Measurements from ENCODE around the gene NAT14. TPM values are rescaled to one million over a fixed set of nuclear protein-coding genes. Genes with fewer than 3 reads are reported as not detected.

Gene NAT14
- total RNA-seq, 1 experiment from 2014 or later = 55.3 TPM

DNA sequence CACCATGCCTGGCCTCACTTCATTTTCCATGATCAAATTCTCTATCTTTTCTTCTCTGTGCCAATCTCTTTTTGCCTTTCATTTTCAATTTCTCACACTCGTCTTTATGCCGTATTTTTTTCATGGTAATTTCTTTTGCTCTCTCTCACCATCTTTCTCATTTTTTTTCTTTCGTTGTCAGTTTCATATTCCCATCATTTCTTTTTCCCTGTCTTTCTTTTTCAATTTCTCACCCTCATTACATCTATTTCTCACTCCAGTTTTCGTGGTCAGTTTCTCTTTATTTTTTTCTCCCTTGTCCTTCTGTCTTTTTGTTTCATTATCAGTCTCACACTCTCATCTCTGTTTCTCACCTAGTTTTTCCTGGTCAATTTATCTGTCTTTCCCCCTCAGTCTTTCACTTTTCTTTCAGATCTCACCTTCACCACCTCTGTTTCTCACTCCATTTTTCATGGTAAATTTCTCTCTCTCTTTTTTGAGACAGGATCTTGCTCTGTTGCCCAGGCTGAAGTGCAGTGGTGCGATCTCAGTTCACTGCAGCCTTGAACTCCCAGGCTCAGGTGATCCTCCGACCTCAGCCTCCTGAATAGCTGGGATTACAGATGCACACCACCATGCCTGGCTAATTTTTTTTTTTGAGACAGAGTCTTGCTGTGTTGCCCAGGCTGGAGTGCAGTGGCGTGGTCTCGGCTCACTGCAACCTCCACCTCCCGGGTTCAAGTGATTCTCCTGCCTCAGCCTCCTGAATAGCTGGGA lies 17.4 kb downstream of the NAT14 start:
- Histone ChIP-seq H3K79me2 (ENCODE audit: insufficient read depth, low read length) (no peaks in the 10 kb centered on the region), H3K27ac (ENCODE audit: low read depth, low read length) (no peak overlapping the region), H3K9me2 (ENCODE audit: insufficient read depth) (no peaks in the 10 kb centered on the region), H2AFZ (ENCODE audit: low read depth, low read length, poor library complexity, severe bottlenecking) (no peak overlapping the region), H3K4me1 (ENCODE audit: control insufficient read depth in 1 of 2, insufficient read depth in 2 of 2, low read length in 2 of 2) (peaks cover 0 to 4% of the 10 kb centered on the region in 2 experiments; a peak in 1 of 4 replicates), H3K27me3 (ENCODE audit: insufficient read depth, low read length) (no peaks in the 10 kb centered on the region), H4K20me1 (ENCODE audit: insufficient read depth) (no peaks in the 10 kb centered on the region), H3K36me3 (ENCODE audit: control insufficient read depth in 1 of 2, insufficient read depth in 2 of 2, low read length in 2 of 2) (no peaks in the 10 kb centered on the region), H3K9ac (ENCODE audit: low read length) (no peak overlapping the region), H3K4me3 (replicated peaks in 1 of 2; ENCODE audit: low read depth in 1 of 2, low read length in 2 of 2) (no peak overlapping the region), H3K4me2 (ENCODE audit: low read length) (no peak overlapping the region), H3K9me3 (ENCODE audit: control insufficient read depth in 1 of 2, insufficient read depth in 1 of 2, low read depth in 1 of 2, low read length in 2 of 2) (no peaks in the 10 kb centered on the region)
- DNase-seq (ENCODE audit: low read depth, low spot score) = no peak
- ChIA-PET POLR2A (no interaction called here), CTCF (no interaction called here), RAD21 (ENCODE audit: low non-redundant PET in 1 of 2, low total read pairs in 2 of 2, uncharacterized antibody in 2 of 2, unreplicated experiment in 2 of 2) (no interaction called here)
- ATAC-seq = no peak
- intact Hi-C loops (cut with micrococcal nuclease) = no loop called here
- no TSS peak for BruUV-seq (replicated peaks)
- TF ChIP-seq FOSL1 (IDR thresholded peaks at IDR 0.05; ENCODE audit: low read depth) (no peak), JUND (IDR thresholded peaks at IDR 0.05) (no peak)

DNA sequence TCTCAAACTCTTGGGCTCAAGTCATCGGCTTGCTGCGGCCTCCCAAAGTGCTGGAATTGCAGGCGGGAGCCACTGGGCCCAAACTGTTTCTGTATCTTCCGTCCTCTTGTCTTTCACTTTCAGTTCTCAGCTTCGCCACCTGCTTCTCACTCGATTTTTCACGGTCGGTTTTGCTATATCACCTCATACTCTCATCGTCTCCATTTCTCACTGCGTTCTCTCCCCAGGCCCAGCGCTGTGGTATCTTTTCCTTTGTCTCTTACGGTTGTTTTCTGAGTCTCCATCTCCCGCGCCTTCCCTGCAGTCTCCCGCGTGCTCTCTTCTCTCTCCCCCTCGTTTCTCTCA lies 18.1 kb downstream of the NAT14 start:
- H4K20me1 ChIP-seq (ENCODE audit: insufficient read depth) = no peaks in the 10 kb centered on the region
- no TSS peak for BruUV-seq (replicated peaks)
- intact Hi-C loops (cut with micrococcal nuclease) = no loop called here
- no peak overlapping the region for H3K9ac ChIP-seq (ENCODE audit: low read length)
- no peaks in the 10 kb centered on the region for H3K36me3 ChIP-seq (ENCODE audit: control insufficient read depth in 1 of 2, insufficient read depth in 2 of 2, low read length in 2 of 2)
- TF ChIP-seq CEBPB (IDR thresholded peaks at IDR 0.05; ENCODE audit: low read depth) (no peak), FOSL1 (IDR thresholded peaks at IDR 0.05; ENCODE audit: low read depth) (no peak), JUND (IDR thresholded peaks at IDR 0.05) (no peak), YY1 (IDR thresholded peaks at IDR 0.05; ENCODE audit: extremely low read depth, insufficient replicate concordance, low read depth, low read length) (no peak), SP1 (IDR thresholded peaks at IDR 0.05; ENCODE audit: low read depth) (no peak), RAD21 (IDR thresholded peaks at IDR 0.05; ENCODE audit: low read depth) (no peak), EZH2 (IDR thresholded peaks at IDR 0.05) (no peak)
- TF ChIP-seq, protein P1, sequence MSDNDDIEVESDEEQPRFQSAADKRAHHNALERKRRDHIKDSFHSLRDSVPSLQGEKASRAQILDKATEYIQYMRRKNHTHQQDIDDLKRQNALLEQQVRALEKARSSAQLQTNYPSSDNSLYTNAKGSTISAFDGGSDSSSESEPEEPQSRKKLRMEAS (IDR thresholded peaks at IDR 0.05) = no peak
- TF ChIP-seq, protein P2, sequence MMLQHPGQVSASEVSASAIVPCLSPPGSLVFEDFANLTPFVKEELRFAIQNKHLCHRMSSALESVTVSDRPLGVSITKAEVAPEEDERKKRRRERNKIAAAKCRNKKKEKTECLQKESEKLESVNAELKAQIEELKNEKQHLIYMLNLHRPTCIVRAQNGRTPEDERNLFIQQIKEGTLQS (IDR thresholded peaks at IDR 0.05) = no peak
- TF ChIP-seq, protein P3, sequence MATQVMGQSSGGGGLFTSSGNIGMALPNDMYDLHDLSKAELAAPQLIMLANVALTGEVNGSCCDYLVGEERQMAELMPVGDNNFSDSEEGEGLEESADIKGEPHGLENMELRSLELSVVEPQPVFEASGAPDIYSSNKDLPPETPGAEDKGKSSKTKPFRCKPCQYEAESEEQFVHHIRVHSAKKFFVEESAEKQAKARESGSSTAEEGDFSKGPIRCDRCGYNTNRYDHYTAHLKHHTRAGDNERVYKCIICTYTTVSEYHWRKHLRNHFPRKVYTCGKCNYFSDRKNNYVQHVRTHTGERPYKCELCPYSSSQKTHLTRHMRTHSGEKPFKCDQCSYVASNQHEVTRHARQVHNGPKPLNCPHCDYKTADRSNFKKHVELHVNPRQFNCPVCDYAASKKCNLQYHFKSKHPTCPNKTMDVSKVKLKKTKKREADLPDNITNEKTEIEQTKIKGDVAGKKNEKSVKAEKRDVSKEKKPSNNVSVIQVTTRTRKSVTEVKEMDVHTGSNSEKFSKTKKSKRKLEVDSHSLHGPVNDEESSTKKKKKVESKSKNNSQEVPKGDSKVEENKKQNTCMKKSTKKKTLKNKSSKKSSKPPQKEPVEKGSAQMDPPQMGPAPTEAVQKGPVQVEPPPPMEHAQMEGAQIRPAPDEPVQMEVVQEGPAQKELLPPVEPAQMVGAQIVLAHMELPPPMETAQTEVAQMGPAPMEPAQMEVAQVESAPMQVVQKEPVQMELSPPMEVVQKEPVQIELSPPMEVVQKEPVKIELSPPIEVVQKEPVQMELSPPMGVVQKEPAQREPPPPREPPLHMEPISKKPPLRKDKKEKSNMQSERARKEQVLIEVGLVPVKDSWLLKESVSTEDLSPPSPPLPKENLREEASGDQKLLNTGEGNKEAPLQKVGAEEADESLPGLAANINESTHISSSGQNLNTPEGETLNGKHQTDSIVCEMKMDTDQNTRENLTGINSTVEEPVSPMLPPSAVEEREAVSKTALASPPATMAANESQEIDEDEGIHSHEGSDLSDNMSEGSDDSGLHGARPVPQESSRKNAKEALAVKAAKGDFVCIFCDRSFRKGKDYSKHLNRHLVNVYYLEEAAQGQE (IDR thresholded peaks at IDR 0.05; ENCODE audit: low read depth) = no peak
- TF ChIP-seq, protein P4, sequence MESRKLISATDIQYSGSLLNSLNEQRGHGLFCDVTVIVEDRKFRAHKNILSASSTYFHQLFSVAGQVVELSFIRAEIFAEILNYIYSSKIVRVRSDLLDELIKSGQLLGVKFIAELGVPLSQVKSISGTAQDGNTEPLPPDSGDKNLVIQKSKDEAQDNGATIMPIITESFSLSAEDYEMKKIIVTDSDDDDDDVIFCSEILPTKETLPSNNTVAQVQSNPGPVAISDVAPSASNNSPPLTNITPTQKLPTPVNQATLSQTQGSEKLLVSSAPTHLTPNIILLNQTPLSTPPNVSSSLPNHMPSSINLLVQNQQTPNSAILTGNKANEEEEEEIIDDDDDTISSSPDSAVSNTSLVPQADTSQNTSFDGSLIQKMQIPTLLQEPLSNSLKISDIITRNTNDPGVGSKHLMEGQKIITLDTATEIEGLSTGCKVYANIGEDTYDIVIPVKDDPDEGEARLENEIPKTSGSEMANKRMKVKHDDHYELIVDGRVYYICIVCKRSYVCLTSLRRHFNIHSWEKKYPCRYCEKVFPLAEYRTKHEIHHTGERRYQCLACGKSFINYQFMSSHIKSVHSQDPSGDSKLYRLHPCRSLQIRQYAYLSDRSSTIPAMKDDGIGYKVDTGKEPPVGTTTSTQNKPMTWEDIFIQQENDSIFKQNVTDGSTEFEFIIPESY (IDR thresholded peaks at IDR 0.05; ENCODE audit: extremely low read depth, insufficient replicate concordance, low read length) = no peak
- H2AFZ ChIP-seq (ENCODE audit: low read depth, low read length, poor library complexity, severe bottlenecking) = no peak overlapping the region
- no peaks in the 10 kb centered on the region for H3K9me3 ChIP-seq (ENCODE audit: control insufficient read depth in 1 of 2, insufficient read depth in 1 of 2, low read depth in 1 of 2, low read length in 2 of 2)
- no peak overlapping the region for H3K27ac ChIP-seq (ENCODE audit: low read depth, low read length)
- peaks cover 0 to 4% of the 10 kb centered on the region in 2 experiments; a peak in 1 of 4 replicates for H3K4me1 ChIP-seq (ENCODE audit: control insufficient read depth in 1 of 2, insufficient read depth in 2 of 2, low read length in 2 of 2)
- no peaks in the 10 kb centered on the region for H3K27me3 ChIP-seq (ENCODE audit: insufficient read depth, low read length)
- ChIA-PET RAD21 (ENCODE audit: low non-redundant PET in 1 of 2, low total read pairs in 2 of 2, uncharacterized antibody in 2 of 2, unreplicated experiment in 2 of 2) (interaction anchor here in 1 of 2 experiments (1.2 kb wide), 2 partner anchors 36 to 362 kb away, joined by 3 read pairs; no protein-coding TSS in a partner anchor), POLR2A (interaction anchor here (1.2 kb wide), 1 partner anchor 95 kb away, joined by 5 read pairs; the partner anchor contains the start of gene UBE2S), CTCF (interaction anchor here (0.8 to 1.4 kb wide), 7 partner anchors 8 to 622 kb away, joined by 3 to 8 read pairs (median 5); no protein-coding TSS in a partner anchor)
- no peaks in the 10 kb centered on the region for H3K9me2 ChIP-seq (ENCODE audit: insufficient read depth)
- ATAC-seq = no peak
- no peak overlapping the region for H3K4me2 ChIP-seq (ENCODE audit: low read length)
- DNase-seq (ENCODE audit: low read depth, low spot score) = no peak
- no peak overlapping the region for H3K4me3 ChIP-seq (replicated peaks in 1 of 2; ENCODE audit: low read depth in 1 of 2, low read length in 2 of 2)
- no peaks in the 10 kb centered on the region for H3K79me2 ChIP-seq (ENCODE audit: insufficient read depth, low read length)
